ENCODE results near the gene CIC.

The CIC gene

DNA sequence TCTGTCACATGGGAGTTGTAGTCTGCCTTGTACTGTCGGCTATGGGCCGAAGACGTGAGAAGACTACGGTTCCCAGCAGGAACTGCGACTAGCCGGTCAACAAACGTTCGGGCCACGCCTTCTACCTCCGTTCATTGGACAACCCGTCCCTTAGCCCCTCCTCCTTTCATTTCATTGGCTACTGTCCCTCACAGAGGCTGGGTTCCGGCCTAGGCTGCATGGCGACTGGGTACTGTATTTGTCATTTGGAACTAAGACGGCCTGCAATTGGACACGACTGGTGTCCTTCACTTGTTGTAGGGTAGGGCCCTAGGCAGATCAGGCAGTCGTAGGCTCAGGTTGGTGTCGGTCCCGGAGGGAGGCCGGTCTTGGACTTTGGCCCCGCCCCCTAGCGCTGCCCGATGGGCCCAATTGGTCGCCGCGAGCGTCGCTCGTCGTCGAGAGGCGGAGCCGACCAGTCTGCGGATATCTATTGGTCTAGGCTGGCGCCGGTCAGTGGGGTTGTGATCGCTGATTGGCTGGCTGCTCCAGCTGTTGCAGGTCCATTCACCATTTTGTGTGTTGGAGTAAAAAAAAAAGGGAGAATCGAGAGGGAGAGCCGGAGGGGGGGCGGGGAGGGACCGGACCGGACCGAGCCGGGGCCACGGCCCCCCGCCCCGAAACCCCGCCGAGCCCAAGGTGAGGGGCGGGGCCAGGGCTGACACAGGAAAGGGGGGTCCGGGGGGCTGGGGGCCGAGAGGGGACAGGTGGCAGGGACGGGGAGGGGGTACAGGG is at the start of gene CIC:
Gene CIC (plus strand): TSS at position 549 of the 774 bp plus-strand sequence. CDS start 2,532 bp downstream, outside the sequence.
- DNase-seq: peak; percentile 100

DNA sequence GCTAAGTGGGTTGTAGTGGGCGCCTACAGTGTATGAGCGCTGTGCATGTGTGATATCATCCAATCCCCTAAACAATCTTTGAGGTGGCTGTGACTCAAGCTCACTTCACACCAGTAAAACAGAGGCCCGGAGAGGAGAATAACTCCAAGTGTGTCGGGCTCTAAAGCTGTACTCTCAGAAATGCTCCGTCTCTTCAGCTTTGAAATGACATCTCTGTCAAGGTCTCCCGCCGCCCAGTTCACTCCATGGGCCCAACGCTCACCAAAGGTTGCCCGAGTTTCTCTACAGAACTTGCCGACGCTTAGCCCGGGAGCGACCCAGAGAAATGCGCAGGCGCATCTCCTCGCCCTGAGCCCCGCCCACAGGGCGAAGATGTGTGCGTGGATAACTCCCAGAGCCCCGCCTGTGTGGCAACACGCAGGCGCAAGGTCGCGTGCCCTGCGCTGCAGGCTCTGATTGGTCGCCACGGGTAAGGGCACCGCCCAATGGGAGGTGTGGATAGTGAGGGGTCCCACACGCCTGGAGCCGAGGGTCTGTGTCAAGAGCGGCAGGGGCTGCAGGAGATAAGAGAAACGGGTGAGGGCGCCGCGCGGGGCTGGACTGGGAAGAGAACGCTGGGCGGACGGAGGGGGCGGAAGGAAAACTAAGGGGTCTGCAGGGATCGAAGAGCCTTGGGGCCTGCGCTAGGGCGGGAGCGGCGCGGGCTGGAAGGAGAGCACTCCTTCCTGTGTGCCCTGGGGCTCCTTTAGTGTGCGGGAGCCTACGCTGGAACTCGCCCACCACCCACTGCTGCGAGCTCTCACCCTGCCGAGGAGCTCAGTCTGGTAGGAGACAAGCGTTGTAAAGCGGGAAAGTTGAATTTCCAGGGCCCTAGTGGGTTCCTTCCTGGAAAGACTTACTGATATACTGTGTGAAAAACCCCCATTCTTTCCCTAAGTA is 49.0 kb upstream of the CIC start, which contains the start of gene ZNF526:
Gene ZNF526 (plus strand): TSS at position 501 of the 939 bp plus-strand sequence. CDS start 4,092 bp downstream, outside the sequence.
- peak; percentile 93 for DNase-seq

DNA sequence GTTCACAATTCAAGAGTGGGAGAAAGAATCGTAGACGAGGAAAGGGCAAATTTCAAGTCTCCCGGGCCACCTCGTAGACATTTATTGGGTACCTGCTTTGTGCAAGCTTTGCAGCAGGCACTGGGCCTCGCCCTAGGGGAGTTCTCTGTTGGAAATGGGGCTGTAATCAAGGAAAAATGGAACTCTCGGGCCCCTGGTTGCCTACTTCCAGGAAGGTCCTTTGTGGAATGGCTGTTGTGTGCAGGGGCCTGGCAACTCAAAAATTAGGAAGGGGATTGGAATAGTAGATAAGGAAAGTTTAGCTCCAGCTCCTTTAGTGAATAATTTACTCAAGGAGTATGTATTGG is 48.3 kb upstream of the CIC start:
- no peak for DNase-seq

DNA sequence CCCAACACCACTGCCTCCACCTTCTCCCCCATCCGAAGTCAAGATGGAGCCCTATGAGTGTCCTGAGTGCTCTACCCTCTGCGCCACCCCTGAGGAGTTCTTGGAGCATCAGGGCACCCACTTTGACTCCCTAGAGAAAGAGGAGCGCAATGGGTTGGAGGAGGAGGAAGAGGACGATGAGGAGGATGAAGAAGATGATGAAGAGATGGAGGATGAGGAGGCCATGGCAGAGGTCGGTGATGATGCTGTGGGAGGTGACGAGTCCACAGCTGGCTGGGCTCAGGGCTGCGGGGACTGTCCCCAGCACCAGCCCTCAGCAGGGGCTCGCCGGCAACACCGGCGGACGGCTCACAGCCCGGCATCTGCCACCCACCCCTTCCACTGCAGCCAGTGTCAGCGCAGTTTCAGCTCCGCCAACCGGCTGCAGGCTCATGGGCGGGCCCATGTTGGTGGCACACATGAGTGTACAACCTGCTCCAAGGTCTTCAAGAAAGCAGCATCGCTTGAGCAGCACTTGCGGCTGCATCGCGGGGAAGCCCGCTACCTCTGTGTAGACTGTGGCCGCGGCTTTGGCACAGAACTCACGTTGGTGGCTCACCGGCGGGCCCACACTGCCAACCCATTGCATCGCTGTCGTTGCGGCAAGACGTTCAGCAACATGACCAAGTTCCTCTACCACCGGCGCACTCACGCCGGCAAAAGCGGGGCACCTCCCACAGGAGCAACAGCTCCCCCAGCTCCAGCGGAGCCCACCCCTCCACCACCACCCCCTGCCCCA is 43.9 kb upstream of the CIC start:
- no peak for DNase-seq

DNA sequence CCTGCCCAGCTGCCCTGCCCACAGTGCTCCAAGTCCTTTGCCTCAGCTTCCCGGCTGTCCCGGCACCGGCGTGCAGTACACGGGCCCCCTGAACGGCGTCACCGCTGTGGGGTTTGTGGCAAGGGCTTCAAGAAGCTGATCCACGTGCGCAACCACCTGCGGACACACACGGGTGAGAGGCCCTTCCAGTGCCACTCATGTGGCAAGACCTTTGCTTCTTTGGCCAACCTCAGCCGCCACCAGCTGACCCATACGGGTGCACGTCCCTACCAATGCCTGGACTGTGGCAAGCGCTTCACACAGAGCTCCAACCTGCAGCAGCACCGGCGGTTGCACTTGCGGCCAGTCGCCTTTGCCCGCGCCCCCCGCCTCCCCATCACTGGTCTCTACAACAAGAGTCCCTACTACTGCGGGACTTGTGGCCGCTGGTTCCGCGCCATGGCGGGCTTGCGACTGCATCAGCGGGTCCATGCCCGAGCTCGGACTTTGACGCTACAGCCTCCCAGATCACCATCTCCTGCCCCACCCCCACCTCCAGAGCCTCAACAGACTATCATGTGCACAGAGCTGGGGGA is 43.2 kb upstream of the CIC start:
- no peak for DNase-seq

DNA sequence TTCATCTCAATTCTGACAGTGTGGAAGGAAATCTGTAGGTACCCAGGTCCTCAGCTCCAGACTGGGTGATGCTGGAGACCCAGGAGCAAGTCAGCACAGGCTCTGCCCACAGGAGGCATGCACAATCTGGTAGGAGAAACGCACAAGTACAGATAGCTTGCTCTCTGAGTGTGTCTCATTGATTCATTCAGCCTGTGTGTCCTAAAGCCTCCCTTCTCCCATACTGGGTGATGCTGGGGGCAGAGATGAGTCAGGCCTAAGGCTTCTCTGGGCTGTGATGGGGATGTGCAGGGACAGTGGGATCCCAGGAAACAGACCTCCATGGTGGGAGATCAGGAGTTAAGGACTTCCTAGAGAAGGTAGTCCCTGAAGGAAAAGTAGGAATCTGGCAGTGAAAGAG is 42.2 kb upstream of the CIC start:
- no peak for DNase-seq

DNA sequence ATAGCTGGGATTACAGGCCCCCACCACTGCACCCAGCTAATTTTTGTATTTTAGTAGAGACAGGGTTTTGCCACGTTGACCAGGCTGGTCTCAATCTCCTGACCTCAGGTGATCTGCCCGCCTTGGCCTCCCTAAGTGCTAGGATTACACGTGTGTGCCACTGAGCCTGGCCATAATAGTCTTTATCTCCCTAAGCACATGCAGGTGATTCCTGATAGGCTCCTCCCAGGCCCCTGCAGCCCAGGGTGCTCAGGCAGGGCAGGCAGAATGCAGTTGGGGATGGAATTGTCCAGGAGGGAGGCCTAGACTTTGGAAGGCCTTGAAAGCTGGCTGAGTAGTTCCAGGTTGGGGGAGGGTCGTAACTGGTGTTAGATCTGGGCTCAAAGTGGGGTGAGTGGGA is 40.4 kb upstream of the CIC start:
- DNase-seq: no peak

DNA sequence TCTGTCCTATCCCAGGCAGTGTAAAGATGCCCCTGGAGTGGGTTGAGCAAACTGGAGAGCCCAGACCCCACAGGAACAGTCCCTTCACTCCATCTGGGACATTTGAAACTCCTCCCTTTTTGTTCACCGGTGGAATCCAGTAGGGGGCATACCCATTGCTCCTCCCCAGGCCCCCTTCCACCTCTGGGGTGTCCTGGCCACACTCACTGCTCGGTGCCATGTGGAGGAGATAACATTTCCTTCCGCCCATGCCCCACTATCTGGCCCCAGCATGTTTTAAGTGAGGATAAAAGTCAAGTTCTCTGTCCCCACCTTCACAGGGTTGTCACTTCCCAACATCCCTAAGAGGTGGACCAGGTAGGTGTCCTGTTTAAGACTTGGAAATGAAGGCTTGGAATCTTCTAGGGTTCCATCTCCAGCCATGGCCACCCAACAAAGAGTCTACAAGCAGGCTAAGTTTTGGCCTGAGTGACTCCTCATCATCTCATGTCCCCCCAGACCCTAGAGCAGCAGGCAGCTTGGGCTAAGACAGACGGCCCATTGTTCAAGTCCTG is 39.7 kb upstream of the CIC start:
- DNase-seq: no peak

DNA sequence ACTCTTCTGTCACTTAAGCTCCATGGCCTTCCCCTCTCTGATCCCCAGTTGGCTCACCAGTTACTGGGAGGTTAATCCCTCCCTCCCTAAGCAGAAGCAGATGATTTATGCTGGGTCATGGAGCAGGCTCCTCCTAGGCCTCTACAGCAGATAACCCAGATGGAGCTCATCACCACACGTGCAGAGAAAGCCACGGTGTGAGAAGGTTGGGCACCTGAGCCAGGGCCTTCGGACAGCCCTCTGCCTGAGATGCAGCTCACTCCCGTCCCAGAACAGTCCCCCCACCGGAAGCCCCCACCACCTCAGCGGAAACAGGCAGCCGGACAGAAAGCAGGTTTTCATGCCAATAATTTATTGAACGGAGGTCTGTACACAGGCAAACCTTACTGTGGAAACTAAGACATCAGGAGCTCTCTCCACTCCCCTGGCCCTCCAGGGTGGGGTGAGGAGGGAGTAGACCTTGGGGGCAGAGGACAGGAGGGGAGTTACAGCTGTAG is 39.1 kb upstream of the CIC start:
- no peak for DNase-seq

DNA sequence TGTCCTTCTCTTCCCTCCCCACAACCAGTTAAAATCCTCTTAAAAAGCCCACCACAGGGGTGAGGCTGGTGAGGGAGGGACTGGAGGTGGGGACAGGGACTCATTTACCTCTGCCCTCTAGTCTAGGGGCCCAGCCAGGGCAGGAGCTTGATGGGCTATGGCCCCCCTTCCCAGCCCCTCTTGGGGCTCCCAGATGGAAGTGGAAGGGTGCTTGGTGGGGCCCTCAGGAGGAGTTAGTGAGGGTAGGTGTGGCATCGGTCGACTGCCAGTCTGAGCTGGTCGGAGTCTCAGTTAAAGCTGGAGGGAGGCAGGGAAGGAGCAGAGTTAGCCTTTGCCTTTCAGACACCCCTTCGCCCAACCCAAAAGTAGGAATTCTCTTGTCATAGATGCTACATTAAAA is 38.5 kb upstream of the CIC start:
- DNase-seq: no peak

DNA sequence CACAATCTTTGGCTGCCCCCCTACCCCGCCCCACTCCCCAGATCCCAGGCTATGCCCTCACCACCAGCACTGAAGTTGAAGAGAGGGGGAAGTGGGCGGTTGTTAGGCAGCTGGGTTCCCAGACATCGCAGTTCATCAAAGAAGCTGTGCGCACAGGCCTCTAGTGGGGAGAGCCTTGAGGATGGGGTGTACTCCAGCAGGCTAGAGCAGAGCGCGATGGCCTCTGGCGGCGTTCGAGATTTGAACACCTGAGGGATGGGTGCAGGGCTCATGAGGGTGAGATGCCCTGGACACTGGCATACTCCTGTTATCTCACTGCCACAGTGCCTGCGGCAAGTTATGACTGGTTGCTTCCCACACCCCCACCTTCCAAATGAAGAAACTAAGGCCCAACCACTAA is 36.6 kb upstream of the CIC start:
- DNase-seq: no peak

DNA sequence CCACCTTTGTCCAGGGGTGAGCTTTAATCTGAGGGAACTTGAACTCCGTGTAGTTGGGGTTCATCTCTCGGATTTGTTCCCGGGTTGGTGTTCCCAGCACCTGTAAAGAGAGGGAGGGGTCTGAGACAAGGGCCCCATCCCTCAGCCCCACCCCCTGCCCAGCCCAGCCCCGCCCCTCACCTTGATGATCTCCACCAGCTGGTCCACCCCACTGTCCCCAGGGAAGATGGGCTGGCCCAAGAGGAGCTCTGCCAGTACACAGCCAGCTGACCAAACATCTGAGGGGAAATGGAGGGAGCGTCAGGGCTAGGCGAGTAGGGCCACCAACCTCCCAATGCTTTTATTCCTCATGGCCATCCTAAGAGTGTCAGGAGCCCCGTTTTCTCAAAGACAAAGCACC is 35.9 kb upstream of the CIC start:
- no peak for DNase-seq

DNA sequence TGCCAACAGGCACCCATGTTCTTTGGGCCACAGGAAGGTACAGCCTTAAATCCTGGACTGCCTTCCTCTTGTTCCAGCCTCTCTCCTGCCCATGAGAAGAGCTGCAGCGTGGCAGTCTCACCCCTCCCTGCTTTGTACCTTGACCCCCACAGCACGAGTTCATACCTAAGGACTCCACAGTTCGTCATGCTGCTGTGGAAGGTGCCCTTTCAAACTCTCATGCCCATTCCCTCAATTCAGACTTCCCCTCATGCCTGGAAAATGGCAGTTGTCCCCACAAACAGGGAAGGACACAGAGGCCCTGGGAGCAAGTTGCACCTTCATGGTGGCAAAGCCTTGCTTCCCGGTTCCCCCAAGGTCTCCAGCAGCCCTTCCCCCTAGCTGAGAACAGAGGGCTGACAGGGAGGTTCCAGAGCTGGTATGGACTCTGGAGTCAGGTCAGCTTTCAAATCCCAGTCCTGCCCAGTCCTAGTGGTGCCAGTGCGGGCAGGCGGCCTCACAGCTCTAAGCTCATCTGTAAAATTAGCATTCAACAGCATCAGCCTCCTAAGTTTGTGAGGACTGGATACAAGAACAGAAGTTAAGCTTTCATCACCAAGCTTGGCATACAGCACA is 35.3 kb upstream of the CIC start:
- no peak for DNase-seq

DNA sequence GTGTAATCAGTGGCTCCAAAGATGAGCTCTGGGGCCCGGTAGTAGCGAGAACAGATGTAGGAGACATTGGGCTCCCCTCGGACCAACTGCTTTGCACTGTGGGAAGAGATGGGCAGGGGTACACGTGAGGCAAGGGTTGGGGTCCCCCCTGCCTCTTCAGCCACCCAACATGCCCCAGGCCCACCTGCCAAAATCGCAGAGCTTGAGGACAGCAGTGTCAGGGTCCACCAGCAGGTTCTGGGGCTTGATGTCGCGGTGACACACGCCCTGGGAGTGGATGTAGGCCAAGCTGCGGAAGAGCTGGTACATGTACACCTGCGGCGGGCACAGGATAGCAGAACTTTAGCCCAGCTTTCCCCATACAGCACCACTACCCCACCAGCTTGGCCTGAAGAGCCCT is 34.7 kb upstream of the CIC start:
- no peak for DNase-seq

DNA sequence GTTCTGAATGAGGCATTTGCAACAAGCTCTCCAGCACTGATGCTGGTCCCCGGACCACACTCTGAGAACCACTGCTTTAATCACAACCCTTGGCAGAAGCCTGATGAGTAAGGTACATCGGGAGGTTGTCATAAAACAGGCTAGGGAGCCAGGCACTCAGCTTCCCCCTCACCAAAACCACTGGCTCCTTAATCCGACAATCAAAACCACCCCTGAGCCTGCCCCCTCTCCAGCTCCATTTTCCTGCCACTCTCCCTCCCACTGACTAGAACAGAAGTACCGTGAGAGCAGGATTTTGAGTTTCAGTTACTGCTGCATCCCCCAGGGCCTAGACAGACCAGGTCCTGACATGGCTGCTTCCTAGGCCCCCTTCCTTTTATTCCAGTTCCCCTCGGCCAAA is 33.9 kb upstream of the CIC start:
- no peak for DNase-seq

DNA sequence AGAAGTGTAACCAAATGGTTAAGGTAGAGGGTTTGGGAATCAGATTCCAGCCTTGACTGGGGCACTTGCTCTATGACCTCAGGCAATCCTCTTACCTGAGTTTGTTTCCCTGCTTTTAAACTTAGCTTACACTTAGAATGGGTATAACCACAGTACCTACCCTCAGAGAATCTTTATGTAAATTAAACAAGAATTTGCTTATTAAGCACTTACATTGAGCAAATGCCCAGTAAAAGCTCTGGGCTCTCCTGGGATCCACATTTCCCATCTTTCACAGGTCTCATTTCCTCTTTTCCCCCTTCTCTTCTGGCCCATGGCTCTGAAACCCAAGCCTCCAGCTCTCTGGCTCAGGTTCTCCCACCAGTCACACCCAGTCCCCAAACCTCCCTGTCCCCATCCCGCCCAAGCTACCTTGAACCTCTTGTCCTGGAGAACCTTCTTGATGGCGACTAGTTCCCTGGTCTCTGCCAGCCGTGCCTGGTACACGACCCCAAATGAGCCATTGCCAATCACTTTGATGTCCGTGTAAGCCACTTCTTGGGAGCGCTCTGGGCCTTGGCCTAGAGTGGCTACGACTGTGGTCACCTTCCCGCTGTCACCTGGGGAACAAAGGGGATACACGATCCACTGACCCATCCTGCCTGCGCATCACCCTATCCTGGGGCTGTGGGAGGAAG is 29.4 kb upstream of the CIC start:
- no peak for DNase-seq

DNA sequence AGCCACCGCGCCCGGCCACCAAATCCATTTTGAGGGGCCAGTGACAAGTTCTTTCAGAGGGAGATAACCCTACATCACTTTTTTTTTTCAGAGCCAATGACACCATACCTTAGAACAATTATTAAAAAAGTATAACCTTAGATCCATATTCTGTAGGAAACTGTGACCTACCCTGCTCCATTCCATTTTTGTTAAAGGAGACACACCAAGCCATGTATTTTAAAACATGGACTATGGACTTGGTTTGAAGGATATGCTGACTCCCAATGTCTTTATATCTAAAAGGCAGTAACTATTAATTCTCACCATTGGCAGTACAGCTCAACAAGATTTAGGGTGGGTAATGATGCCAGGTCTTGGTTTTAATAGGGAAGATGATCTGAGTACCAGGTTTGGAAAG is 27.8 kb upstream of the CIC start:
- no peak for DNase-seq

DNA sequence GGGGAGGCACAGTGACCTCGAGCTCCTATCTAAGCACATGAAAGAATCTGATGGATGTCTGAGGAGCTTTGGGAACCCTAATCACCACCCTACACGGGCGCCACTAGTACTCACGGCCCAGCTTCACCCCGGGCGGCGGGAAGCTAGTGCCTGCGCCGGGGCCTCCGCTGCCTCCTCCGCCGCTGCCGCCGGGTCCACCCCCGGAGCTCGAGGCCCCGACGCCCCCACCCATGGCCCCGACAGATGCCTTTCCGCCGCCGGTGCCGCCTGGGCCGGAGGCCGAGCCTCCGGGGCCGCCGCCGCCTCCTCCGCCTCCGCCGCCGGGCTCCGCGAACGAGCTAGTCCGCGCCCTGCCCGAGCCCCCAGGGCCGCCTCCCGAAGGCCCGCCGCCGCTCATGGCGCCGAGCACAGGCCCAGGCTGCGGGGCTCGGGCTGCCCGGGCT is 27.0 kb upstream of the CIC start:
- no peak for DNase-seq

DNA sequence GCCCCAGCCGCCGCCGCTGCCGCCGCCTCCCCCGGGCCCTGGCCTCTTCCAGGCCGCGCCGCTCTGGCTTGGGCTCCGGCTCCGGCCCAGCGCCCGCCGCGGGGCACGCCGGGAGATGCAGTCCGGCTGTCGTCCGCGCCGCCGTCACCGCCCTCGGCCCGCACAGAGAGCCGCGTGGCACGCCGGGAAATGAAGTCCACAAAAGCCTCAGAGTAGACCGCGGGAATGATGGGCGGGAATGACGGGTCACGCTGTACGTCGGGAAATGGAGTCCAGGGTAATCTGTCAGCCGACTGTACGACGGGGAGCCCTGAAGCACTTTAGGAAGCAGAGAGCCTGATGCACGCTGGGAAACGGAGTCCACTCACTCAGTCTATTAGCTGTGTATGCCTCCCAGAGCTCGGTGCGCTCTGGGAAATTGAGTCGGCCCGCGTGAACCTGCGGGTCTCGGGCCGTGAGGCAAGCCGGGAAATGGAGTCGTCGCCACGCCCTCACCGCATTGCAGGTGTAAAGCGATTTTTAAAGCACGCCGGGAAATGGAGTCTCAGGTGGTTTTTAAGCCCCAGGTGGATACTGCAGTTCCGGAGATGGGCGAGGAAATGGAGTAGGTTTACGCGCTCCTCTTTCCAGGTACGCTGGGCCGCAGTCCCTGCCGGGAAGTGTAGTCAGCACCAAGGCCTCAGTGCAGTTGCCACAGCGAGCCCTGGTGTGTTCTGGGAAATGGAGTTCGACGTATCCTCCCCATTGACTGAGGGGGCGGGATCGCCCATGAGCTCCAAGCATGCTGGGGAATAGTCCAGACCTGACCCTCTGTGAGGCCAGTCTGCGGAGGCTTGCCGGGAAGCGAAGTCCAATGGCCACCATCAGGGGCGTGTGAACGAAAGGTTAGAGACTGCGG is 26.3 kb upstream of the CIC start, which contains the start of gene GSK3A:
Gene GSK3A (minus strand): TSS at position 91 of the 898 bp plus-strand sequence. CDS start 137 bp downstream, outside the sequence.
- DNase-seq: peak; percentile 95

All from GF-D8 (cell line).